H1 (cell line): ENCODE results near the gene WIPI1. TPM values are rescaled to one million over a fixed set of nuclear protein-coding genes. Genes with fewer than 3 reads are reported as not detected.

Experiments used
- BACH1 ChIP-seq: IDR thresholded peaks from 2 replicates; pipeline ENCODE4 v1.6.1; 2012; ENCODE audit warnings: low read length, improper control_type of control experiment
- EP300 ChIP-seq, 2 experiments: IDR thresholded peaks; 1 replicate in 1 of 2; 2 replicates in 1 of 2; pipeline ENCODE4 v1.6.1; 2011 to 2012; ENCODE audit warnings: low read depth in 2 of 2, low read length in 2 of 2, mild to moderate bottlenecking in 2 of 2, borderline replicate concordance in 1 of 2, inconsistent platforms in 1 of 2, moderate library complexity in 1 of 2
- GABPA ChIP-seq: IDR thresholded peaks from 2 replicates; pipeline ENCODE4 v1.6.1; 2011; ENCODE audit warnings: mild to moderate bottlenecking, low read length, moderate library complexity, borderline replicate concordance; ENCODE audit not compliant: insufficient read depth
- KDM5A ChIP-seq: fragments of 200-600 bp; IDR thresholded peaks from 2 replicates; pipeline ENCODE4 v1.7.1; 2012; ENCODE audit warnings: mild to moderate bottlenecking, low read length, inconsistent platforms, mixed read lengths
- POLR2AphosphoS5 ChIP-seq: IDR thresholded peaks from 2 replicates; pipeline ENCODE4 v1.6.1; 2011; ENCODE audit warnings: low read depth, low read length
- TAF1 ChIP-seq: IDR thresholded peaks from 2 replicates; pipeline ENCODE4 v1.6.1; 2011; ENCODE audit warnings: mild to moderate bottlenecking, low read depth, low read length
- polyA plus RNA-seq, 7 experiments: library from polyadenylated mRNA; depleted of rRNA in 3 of 7; stranded (reverse) in 5 of 7; unstranded in 2 of 7; fragments of >200 nt in 5 of 7; fragments of 200-250 nt in 2 of 7; gene quantifications; 1 replicate in 5 of 7; 2 replicates in 1 of 7; 4 replicates in 1 of 7; pipeline versions ENCODE4 v1.2.1 to v1.2.3, GENCODE V29; 2011 to 2013; ENCODE audit warnings: missing spikeins in 2 of 7, mixed read lengths in 2 of 7
- total RNA-seq: library from RNA; stranded (reverse); fragmentation: NEBNext Ultra II Directional; extraction: Animal tissue kit (Norgen Biotek cat#: 25700); gene quantifications from 2 replicates; pipeline ENCODE4 v1.2.1, GENCODE V29; 2021
- TF ChIP-seq, protein P1 (sequence below): fragments of 300-600 bp; sonication (generic); IDR thresholded peaks from 2 replicates; pipeline ENCODE4 v1.7.1; 2012; ENCODE audit warnings: low read length, moderate library complexity, mild to moderate bottlenecking, inconsistent platforms; ENCODE audit not compliant: insufficient replicate concordance

WIPI1 gene
- total and polyA plus RNA-seq, 2 of the 8 experiments (the other 6 are each of a cell fraction or from before 2014, with no cell fraction given) = 16.6 to 17.4 TPM

- TF ChIP-seq, protein P1, sequence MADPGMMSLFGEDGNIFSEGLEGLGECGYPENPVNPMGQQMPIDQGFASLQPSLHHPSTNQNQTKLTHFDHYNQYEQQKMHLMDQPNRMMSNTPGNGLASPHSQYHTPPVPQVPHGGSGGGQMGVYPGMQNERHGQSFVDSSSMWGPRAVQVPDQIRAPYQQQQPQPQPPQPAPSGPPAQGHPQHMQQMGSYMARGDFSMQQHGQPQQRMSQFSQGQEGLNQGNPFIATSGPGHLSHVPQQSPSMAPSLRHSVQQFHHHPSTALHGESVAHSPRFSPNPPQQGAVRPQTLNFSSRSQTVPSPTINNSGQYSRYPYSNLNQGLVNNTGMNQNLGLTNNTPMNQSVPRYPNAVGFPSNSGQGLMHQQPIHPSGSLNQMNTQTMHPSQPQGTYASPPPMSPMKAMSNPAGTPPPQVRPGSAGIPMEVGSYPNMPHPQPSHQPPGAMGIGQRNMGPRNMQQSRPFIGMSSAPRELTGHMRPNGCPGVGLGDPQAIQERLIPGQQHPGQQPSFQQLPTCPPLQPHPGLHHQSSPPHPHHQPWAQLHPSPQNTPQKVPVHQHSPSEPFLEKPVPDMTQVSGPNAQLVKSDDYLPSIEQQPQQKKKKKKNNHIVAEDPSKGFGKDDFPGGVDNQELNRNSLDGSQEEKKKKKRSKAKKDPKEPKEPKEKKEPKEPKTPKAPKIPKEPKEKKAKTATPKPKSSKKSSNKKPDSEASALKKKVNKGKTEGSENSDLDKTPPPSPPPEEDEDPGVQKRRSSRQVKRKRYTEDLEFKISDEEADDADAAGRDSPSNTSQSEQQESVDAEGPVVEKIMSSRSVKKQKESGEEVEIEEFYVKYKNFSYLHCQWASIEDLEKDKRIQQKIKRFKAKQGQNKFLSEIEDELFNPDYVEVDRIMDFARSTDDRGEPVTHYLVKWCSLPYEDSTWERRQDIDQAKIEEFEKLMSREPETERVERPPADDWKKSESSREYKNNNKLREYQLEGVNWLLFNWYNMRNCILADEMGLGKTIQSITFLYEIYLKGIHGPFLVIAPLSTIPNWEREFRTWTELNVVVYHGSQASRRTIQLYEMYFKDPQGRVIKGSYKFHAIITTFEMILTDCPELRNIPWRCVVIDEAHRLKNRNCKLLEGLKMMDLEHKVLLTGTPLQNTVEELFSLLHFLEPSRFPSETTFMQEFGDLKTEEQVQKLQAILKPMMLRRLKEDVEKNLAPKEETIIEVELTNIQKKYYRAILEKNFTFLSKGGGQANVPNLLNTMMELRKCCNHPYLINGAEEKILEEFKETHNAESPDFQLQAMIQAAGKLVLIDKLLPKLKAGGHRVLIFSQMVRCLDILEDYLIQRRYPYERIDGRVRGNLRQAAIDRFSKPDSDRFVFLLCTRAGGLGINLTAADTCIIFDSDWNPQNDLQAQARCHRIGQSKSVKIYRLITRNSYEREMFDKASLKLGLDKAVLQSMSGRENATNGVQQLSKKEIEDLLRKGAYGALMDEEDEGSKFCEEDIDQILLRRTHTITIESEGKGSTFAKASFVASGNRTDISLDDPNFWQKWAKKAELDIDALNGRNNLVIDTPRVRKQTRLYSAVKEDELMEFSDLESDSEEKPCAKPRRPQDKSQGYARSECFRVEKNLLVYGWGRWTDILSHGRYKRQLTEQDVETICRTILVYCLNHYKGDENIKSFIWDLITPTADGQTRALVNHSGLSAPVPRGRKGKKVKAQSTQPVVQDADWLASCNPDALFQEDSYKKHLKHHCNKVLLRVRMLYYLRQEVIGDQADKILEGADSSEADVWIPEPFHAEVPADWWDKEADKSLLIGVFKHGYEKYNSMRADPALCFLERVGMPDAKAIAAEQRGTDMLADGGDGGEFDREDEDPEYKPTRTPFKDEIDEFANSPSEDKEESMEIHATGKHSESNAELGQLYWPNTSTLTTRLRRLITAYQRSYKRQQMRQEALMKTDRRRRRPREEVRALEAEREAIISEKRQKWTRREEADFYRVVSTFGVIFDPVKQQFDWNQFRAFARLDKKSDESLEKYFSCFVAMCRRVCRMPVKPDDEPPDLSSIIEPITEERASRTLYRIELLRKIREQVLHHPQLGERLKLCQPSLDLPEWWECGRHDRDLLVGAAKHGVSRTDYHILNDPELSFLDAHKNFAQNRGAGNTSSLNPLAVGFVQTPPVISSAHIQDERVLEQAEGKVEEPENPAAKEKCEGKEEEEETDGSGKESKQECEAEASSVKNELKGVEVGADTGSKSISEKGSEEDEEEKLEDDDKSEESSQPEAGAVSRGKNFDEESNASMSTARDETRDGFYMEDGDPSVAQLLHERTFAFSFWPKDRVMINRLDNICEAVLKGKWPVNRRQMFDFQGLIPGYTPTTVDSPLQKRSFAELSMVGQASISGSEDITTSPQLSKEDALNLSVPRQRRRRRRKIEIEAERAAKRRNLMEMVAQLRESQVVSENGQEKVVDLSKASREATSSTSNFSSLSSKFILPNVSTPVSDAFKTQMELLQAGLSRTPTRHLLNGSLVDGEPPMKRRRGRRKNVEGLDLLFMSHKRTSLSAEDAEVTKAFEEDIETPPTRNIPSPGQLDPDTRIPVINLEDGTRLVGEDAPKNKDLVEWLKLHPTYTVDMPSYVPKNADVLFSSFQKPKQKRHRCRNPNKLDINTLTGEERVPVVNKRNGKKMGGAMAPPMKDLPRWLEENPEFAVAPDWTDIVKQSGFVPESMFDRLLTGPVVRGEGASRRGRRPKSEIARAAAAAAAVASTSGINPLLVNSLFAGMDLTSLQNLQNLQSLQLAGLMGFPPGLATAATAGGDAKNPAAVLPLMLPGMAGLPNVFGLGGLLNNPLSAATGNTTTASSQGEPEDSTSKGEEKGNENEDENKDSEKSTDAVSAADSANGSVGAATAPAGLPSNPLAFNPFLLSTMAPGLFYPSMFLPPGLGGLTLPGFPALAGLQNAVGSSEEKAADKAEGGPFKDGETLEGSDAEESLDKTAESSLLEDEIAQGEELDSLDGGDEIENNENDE = no peak
- TF ChIP-seq GABPA (no peak), KDM5A (no peak), TAF1 (no peak), POLR2AphosphoS5 (no peak), BACH1 (no peak), EP300 (IDR thresholded peaks at IDR 0.05; ENCODE audit: borderline replicate concordance in 1 of 2, low read depth in 2 of 2, low read length in 2 of 2) (no peak)
- TF ChIP-seq, all 59 proteins: peak for 0
Measured at GRCh38 chr17:68445671-68446070, 11.6 kb downstream of the WIPI1 start (continued).
